ENCODE data around the gene DFFA. TPM values are rescaled to one million over a fixed set of nuclear protein-coding genes. Genes with fewer than 3 reads are reported as not detected.
A peak's percentile ranks its signal among the peaks of the same experiment; 100 is the strongest.

DFFA gene
- total RNA-seq, 1 experiment from 2014 or later, result 86.5 TPM

GRCh38 chr1:10490286-10490970, 18.1 kb upstream of the DFFA start (continued):
- TF ChIP-seq HMGXB4 (CRISPR knock-in tag; IDR thresholded peaks at IDR 0.05) (no peak), E2F5 (CRISPR knock-in tag; IDR thresholded peaks at IDR 0.05) (no peak), TCF7 (CRISPR knock-in tag; IDR thresholded peaks at IDR 0.05; ENCODE audit: low read depth) (no peak), OVOL2 (CRISPR knock-in tag; IDR thresholded peaks at IDR 0.05; ENCODE audit: borderline replicate concordance) (no peak)

GRCh38 chr1:10489291-10490055, 17.1 kb upstream of the DFFA start:
- Mint-ChIP-seq H3K27me3 (ENCODE audit: low read depth) (no peaks in the 10 kb centered on the region), H3K9me3 (no peaks in the 10 kb centered on the region), H3K4me3 (no peak overlapping the region), H3K27ac (peak overlapping the region; percentile 48), H3K36me3 (peaks cover 8% of the 10 kb centered on the region), H3K4me1 (peaks cover 6% of the 10 kb centered on the region; the same call in 1 of the 2 replicates)
- ATAC-seq (no peak), DNase-seq (ENCODE audit: low spot score) (no peak)
- CTCF ChIA-PET, result interaction anchor here (0.9 to 1.7 kb wide), 3 partner anchors 33 to 244 kb away, joined by 5 to 6 read pairs (median 5); no protein-coding TSS in a partner anchor
- POLR2A ChIA-PET, result no interaction called here
- TF ChIP-seq ETV6 (CRISPR knock-in tag; IDR thresholded peaks at IDR 0.05) (no peak), ZNF423 (CRISPR knock-in tag; IDR thresholded peaks at IDR 0.05) (no peak), PRRX2 (CRISPR knock-in tag; IDR thresholded peaks at IDR 0.05) (no peak), USF1 (CRISPR knock-in tag; IDR thresholded peaks at IDR 0.05) (no peak), EMX1 (CRISPR knock-in tag; IDR thresholded peaks at IDR 0.05) (no peak), E2F5 (CRISPR knock-in tag; IDR thresholded peaks at IDR 0.05) (no peak), SP1 (CRISPR knock-in tag; conservative IDR thresholded peaks at IDR 0.05) (no peak), NFE2L1 (CRISPR knock-in tag; IDR thresholded peaks at IDR 0.05) (no peak), ATF3 (CRISPR knock-in tag; conservative IDR thresholded peaks at IDR 0.05) (no peak), ZBTB43 (CRISPR knock-in tag; IDR thresholded peaks at IDR 0.05) (no peak), STAT6 (CRISPR knock-in tag; conservative IDR thresholded peaks at IDR 0.05; ENCODE audit: low read depth) (no peak), ZBTB21 (CRISPR knock-in tag; IDR thresholded peaks at IDR 0.05; ENCODE audit: borderline replicate concordance) (no peak), ZNF121 (CRISPR knock-in tag; IDR thresholded peaks at IDR 0.05) (no peak)
- TF ChIP-seq, protein P1, sequence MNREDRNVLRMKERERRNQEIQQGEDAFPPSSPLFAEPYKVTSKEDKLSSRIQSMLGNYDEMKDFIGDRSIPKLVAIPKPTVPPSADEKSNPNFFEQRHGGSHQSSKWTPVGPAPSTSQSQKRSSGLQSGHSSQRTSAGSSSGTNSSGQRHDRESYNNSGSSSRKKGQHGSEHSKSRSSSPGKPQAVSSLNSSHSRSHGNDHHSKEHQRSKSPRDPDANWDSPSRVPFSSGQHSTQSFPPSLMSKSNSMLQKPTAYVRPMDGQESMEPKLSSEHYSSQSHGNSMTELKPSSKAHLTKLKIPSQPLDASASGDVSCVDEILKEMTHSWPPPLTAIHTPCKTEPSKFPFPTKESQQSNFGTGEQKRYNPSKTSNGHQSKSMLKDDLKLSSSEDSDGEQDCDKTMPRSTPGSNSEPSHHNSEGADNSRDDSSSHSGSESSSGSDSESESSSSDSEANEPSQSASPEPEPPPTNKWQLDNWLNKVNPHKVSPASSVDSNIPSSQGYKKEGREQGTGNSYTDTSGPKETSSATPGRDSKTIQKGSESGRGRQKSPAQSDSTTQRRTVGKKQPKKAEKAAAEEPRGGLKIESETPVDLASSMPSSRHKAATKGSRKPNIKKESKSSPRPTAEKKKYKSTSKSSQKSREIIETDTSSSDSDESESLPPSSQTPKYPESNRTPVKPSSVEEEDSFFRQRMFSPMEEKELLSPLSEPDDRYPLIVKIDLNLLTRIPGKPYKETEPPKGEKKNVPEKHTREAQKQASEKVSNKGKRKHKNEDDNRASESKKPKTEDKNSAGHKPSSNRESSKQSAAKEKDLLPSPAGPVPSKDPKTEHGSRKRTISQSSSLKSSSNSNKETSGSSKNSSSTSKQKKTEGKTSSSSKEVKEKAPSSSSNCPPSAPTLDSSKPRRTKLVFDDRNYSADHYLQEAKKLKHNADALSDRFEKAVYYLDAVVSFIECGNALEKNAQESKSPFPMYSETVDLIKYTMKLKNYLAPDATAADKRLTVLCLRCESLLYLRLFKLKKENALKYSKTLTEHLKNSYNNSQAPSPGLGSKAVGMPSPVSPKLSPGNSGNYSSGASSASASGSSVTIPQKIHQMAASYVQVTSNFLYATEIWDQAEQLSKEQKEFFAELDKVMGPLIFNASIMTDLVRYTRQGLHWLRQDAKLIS (CRISPR knock-in tag; IDR thresholded peaks at IDR 0.05; ENCODE audit: borderline replicate concordance), result no peak
- TF ChIP-seq, protein P2, sequence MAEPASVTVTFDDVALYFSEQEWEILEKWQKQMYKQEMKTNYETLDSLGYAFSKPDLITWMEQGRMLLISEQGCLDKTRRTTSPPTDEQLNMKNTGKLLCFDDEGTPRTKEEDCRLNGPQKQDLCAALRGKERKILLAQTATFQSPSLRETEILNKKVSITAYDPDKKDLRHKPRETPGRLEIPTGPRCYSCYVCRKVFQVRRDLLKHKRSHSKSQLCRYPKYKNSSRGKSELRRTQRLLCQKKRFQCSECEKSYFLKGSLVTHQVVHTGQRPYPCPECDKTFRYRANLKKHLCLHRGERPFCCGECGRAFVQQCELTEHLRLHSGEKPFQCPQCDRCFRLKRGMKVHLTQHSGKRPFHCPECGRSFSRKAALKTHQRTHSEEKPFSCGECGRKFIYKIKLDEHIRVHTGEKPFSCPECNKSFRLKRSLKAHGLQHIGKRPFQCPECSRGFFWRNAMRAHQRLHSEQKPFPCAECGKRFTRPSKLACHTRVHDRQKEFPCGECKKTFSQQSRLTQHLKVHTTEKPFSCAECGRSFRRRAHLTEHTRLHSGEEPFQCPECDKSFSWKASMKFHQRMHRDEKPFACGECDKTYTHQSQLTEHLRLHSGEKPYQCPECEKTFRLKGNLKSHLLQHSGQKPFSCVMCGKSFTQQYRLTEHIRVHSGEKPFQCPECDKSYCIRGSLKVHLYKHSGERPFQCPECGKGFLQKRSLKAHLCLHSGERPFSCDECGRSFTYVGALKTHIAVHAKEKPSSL (CRISPR knock-in tag; conservative IDR thresholded peaks at IDR 0.05), result no peak

Measured in WTC11 (cell line).